Measurements from ENCODE around the gene FNBP1L. TPM values are rescaled to one million over a fixed set of nuclear protein-coding genes. Genes with fewer than 3 reads are reported as not detected.

Gene FNBP1L
- 10 to 100 TPM; 13.4 to 26.3 (median 18.4) TPM for total RNA-seq
- polyA plus RNA-seq: 10 to 100 TPM; 15.6 to 30.7 (median 20.7) TPM

GRCh38 chr1:93447481-93448291 is at the start of gene FNBP1L:
TSS of gene FNBP1L (plus strand) at chr1:93448118. CDS start at chr1:93448282, 164 bp downstream.
- intact Hi-C loops (cut with DNase I): loop anchor here (2.0 to 10.0 kb wide), 4 partner anchors 107 to 399 kb away; no protein-coding TSS in a partner anchor
- WGBS, 2 donors: 1% methylated on average over 52 of the region's 52 CpGs
- Histone ChIP-seq H3K9me3 (no peaks in the 10 kb centered on the region), H3K4me1 (peaks cover 0 to 17% (median 13%) of the 10 kb centered on the region in 4 donors), H3K27ac (peak within 1 kb of the TSS; percentile 78 to 81 (median 80)), H3K36me3 (no peaks in the 10 kb centered on the region), H3K4me3 (peak within 1 kb of the TSS; percentile 90 to 98 (median 94)), H3K27me3 (no peaks in the 10 kb centered on the region)
- TF ChIP-seq EP300 (IDR thresholded peaks at IDR 0.05) (no peak), POLR2AphosphoS5 (IDR thresholded peaks at IDR 0.05) (peak; percentile 47 to 68 (median 60))
- peak; percentile 77 for DNase-seq

- H3K4me3 ChIP-seq: no peak overlapping the region
- no peaks in the 10 kb centered on the region for H3K36me3 ChIP-seq
- H3K9me3 ChIP-seq: no peaks in the 10 kb centered on the region
- no peaks in the 10 kb centered on the region for H3K27me3 ChIP-seq
- no peaks in the 10 kb centered on the region for H3K4me1 ChIP-seq
- no peak for DNase-seq
- intact Hi-C loops (cut with DNase I): no loop called here
- no peak overlapping the region for H3K27ac ChIP-seq
- TF ChIP-seq CTCF (IDR thresholded peaks at IDR 0.05) (no peak), POLR2AphosphoS5 (IDR thresholded peaks at IDR 0.05) (no peak), POLR2A (IDR thresholded peaks at IDR 0.05) (no peak), EP300 (IDR thresholded peaks at IDR 0.05) (no peak)
Measured at GRCh38 chr1:93399781-93400180, 48.1 kb upstream of the FNBP1L start.

- Histone ChIP-seq H3K9me3 (no peaks in the 10 kb centered on the region), H3K4me1 (no peaks in the 10 kb centered on the region), H3K27me3 (no peaks in the 10 kb centered on the region), H3K27ac (no peak overlapping the region), H3K4me3 (no peak overlapping the region), H3K36me3 (no peaks in the 10 kb centered on the region)
- DNase-seq: no peak
- intact Hi-C loops (cut with DNase I): no loop called here
- WGBS, 2 donors: 90 to 93% methylated on average over 4 of the region's 4 CpGs
- TF ChIP-seq CTCF (IDR thresholded peaks at IDR 0.05): no peak
Measured at GRCh38 chr1:93408203-93408602, 39.7 kb upstream of the FNBP1L start.

GRCh38 chr1:93411000-93411399 is 36.9 kb upstream of the FNBP1L start:
- no peak overlapping the region for H3K27ac ChIP-seq
- DNase-seq: no peak
- no peaks in the 10 kb centered on the region for H3K27me3 ChIP-seq
- H3K4me1 ChIP-seq: no peaks in the 10 kb centered on the region
- no peak for TF ChIP-seq CTCF (IDR thresholded peaks at IDR 0.05)
- no peak for TF ChIP-seq POLR2AphosphoS5 (IDR thresholded peaks at IDR 0.05)
- no peaks in the 10 kb centered on the region for H3K9me3 ChIP-seq
- no peak overlapping the region for H3K4me3 ChIP-seq
- H3K36me3 ChIP-seq: no peaks in the 10 kb centered on the region
- WGBS, 2 donors: 30 to 64% methylated on average over 2 of the region's 2 CpGs
- intact Hi-C loops (cut with DNase I): no loop called here

GRCh38 chr1:93414749-93415148 is 33.2 kb upstream of the FNBP1L start:
- H3K36me3 ChIP-seq: no peaks in the 10 kb centered on the region
- H3K27ac ChIP-seq: peak overlapping the region in 1 of 4 donors; percentile 10
- H3K27me3 ChIP-seq: no peaks in the 10 kb centered on the region
- intact Hi-C loops (cut with DNase I): no loop called here
- WGBS, 2 donors: 44 to 70% methylated on average over 3 of the region's 3 CpGs
- H3K4me3 ChIP-seq: peak overlapping the region in 2 of 4 donors; percentile 4 to 22
- no peak for TF ChIP-seq CTCF (IDR thresholded peaks at IDR 0.05)
- TF ChIP-seq EP300 (IDR thresholded peaks at IDR 0.05): no peak
- TF ChIP-seq POLR2A (IDR thresholded peaks at IDR 0.05): no peak
- no peak for TF ChIP-seq POLR2AphosphoS5 (IDR thresholded peaks at IDR 0.05)
- no peaks in the 10 kb centered on the region for H3K4me1 ChIP-seq
- no peaks in the 10 kb centered on the region for H3K9me3 ChIP-seq
- no peak for DNase-seq
